Endothelial cell (in vitro differentiated cells): ENCODE results near the gene PPIL6. TPM values are rescaled to one million over a fixed set of nuclear protein-coding genes. Genes with fewer than 3 reads are reported as not detected.

Experiments used
- DNase-seq: peaks from one replicate; pipeline ENCODE4 v3.0.0; 2021; ENCODE audit warnings: low spot score
- H3K27ac Mint-ChIP-seq: one replicate; pipeline ENCODE4 v1.8.0; 2021; ENCODE audit warnings: mixed read lengths, inconsistent platforms; ENCODE audit not compliant: unreplicated experiment
- H3K27me3 Mint-ChIP-seq: one replicate; pipeline ENCODE4 v1.8.0; 2021; ENCODE audit warnings: mild to moderate bottlenecking, moderate library complexity, mixed read lengths, inconsistent platforms; ENCODE audit not compliant: unreplicated experiment
- H3K36me3 Mint-ChIP-seq: one replicate; pipeline ENCODE4 v1.8.0; 2021; ENCODE audit warnings: mild to moderate bottlenecking, low read depth, mixed read lengths, inconsistent platforms; ENCODE audit not compliant: unreplicated experiment
- H3K4me1 Mint-ChIP-seq: one replicate; pipeline ENCODE4 v1.8.0; 2021; ENCODE audit warnings: mild to moderate bottlenecking, mixed read lengths, inconsistent platforms; ENCODE audit not compliant: unreplicated experiment
- H3K4me3 Mint-ChIP-seq: one replicate; pipeline ENCODE4 v1.8.0; 2021; ENCODE audit warnings: mild to moderate bottlenecking, mixed read lengths, inconsistent platforms; ENCODE audit not compliant: unreplicated experiment
- H3K9me3 Mint-ChIP-seq: one replicate; pipeline ENCODE4 v1.8.0; 2021; ENCODE audit warnings: mixed read lengths, inconsistent platforms; ENCODE audit not compliant: unreplicated experiment
- total RNA-seq: library from RNA; stranded (reverse); fragmentation: NEBNext Ultra II Directional; extraction: Animal tissue kit (Norgen Biotek cat#: 25700); gene quantifications from one replicate; pipeline ENCODE4 v1.2.1, GENCODE V29; 2021; ENCODE audit not compliant: unreplicated experiment
- TF ChIP-seq, protein P1 (sequence below): fragments of 200-600 bp; sonication (generic); IDR thresholded peaks from one replicate; pipeline ENCODE4 v1.5.0; 2021; ENCODE audit warnings: antibody characterized with exemption; ENCODE audit not compliant: unreplicated experiment

The PPIL6 gene
- total RNA-seq, 1 donor from 2014 or later = 0.95 TPM

DNA sequence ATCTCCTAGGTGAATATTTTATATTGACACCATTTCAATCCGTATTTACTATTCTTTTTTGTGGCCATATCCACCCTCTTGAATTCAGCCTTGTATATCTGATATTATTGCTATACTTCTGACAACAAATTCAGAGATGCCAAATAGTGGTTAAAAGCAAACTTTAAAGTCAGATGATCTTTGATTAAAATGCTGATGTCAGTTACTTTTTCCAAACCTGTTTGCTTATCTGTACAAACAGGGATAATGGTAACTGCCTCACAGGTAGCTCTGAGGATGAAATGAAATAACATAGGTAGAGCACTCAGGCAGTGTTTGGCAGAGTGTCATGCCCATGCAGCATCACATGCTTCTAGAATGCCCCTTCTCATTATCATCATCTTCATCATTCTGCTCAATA lies 19.2 kb downstream of the PPIL6 start:
- no peak for DNase-seq
- Mint-ChIP-seq H3K9me3 (no peaks in the 10 kb centered on the region), H3K27me3 (peaks cover 1% of the 10 kb centered on the region), H3K4me1 (no peaks in the 10 kb centered on the region), H3K4me3 (no peak overlapping the region), H3K36me3 (peaks cover 3% of the 10 kb centered on the region), H3K27ac (no peak overlapping the region)
- TF ChIP-seq, protein P1, sequence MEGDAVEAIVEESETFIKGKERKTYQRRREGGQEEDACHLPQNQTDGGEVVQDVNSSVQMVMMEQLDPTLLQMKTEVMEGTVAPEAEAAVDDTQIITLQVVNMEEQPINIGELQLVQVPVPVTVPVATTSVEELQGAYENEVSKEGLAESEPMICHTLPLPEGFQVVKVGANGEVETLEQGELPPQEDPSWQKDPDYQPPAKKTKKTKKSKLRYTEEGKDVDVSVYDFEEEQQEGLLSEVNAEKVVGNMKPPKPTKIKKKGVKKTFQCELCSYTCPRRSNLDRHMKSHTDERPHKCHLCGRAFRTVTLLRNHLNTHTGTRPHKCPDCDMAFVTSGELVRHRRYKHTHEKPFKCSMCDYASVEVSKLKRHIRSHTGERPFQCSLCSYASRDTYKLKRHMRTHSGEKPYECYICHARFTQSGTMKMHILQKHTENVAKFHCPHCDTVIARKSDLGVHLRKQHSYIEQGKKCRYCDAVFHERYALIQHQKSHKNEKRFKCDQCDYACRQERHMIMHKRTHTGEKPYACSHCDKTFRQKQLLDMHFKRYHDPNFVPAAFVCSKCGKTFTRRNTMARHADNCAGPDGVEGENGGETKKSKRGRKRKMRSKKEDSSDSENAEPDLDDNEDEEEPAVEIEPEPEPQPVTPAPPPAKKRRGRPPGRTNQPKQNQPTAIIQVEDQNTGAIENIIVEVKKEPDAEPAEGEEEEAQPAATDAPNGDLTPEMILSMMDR = no peak

DNA sequence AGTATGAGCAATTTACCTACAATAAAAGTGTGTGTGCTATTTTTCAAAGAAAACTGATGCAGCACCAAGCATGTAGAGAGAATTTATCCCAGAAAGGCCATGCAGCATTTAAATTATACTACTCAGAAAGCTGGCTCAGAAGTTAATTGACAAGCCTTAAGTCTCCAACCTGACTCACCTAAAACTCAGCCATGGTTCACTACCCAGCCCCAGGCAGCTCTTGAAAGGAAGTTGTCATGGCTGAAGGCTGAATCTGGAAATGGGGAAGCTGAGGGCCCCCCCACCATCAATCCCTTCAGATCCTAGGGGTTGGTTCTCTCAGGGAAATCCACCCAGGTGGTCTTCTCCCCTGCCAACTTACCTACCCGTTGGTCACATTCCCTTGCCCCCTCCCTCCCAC lies 19.7 kb downstream of the PPIL6 start:
- no peak overlapping the region for H3K27ac Mint-ChIP-seq
- H3K27me3 Mint-ChIP-seq = peaks cover 1% of the 10 kb centered on the region
- no peak overlapping the region for H3K4me3 Mint-ChIP-seq
- H3K36me3 Mint-ChIP-seq = peaks cover 3% of the 10 kb centered on the region
- TF ChIP-seq, protein P1 = no peak
- DNase-seq = no peak
- H3K9me3 Mint-ChIP-seq = no peaks in the 10 kb centered on the region
- no peaks in the 10 kb centered on the region for H3K4me1 Mint-ChIP-seq

DNA sequence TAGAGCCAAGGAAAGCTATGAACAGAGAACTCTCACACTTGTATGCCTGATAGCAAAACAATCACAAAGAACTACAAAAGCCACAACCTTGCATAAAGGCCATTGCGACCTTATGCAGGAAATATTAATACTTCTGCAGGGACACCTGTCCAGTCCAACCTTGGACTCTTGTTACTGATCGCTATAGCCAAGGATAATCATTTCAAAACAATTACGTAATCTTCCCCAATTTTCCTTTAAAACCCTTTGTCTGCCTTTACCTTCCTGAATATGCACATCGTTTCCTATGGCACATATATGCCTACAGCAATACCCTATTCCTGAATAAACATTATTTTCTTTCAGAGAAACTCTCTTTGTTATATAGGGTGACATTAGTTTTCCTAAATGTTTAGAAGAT lies 22.8 kb downstream of the PPIL6 start:
- H3K36me3 Mint-ChIP-seq = no peaks in the 10 kb centered on the region
- no peak overlapping the region for H3K4me3 Mint-ChIP-seq
- no peaks in the 10 kb centered on the region for H3K27me3 Mint-ChIP-seq
- no peak overlapping the region for H3K27ac Mint-ChIP-seq
- TF ChIP-seq, protein P1 = no peak
- H3K9me3 Mint-ChIP-seq = no peaks in the 10 kb centered on the region
- no peaks in the 10 kb centered on the region for H3K4me1 Mint-ChIP-seq
- no peak for DNase-seq

DNA sequence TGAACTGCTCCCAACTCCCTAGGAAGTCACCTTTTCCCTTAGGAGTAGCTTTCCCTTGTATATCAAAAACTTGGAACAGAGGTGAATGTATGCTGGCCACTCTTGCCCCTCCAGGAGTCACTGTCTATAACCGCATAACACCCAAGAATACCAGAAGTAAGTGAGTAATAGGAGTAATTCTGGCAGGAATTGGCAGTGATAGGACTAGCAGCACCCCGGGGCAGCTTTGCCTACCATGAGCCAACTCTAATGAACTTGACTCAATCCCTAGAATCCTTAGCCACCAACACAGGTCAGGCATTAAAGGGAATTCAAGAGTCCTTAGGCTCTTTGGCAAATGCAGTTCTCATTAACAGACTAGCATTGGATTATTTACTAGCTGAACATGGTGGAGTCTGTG lies 29.4 kb downstream of the PPIL6 start:
- H3K4me1 Mint-ChIP-seq = no peaks in the 10 kb centered on the region
- TF ChIP-seq, protein P1 = no peak
- H3K36me3 Mint-ChIP-seq = no peaks in the 10 kb centered on the region
- H3K4me3 Mint-ChIP-seq = no peak overlapping the region
- no peaks in the 10 kb centered on the region for H3K9me3 Mint-ChIP-seq
- H3K27me3 Mint-ChIP-seq = no peaks in the 10 kb centered on the region
- no peak for DNase-seq
- H3K27ac Mint-ChIP-seq = no peak overlapping the region

DNA sequence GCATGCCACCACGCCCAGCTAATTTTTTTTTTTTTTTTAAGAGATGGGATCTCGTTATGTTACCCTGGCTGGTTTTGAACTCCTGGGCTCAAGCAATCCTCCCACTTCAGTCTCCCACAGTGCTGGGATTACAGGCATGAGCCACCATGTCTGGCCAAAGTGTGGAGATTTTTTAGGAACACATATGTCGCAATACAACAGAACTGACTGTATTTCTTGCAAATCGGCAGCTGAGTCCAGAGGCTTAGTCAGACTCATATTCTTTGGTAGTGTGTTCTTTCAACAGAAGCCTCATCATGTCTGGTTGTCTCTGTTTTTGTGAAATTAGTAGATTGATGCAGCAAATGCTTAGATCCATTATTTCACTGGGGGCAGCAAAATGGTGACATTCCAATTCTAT lies 34.2 kb downstream of the PPIL6 start:
- Mint-ChIP-seq H3K27ac (no peak overlapping the region), H3K36me3 (no peaks in the 10 kb centered on the region), H3K4me3 (no peak overlapping the region), H3K9me3 (no peaks in the 10 kb centered on the region), H3K4me1 (no peaks in the 10 kb centered on the region), H3K27me3 (no peaks in the 10 kb centered on the region)
- no peak for DNase-seq
- TF ChIP-seq, protein P1 = no peak
